Colonic mucosa (tissue), 4 donors: Measurements from ENCODE around the gene SLC51B. TPM values are rescaled to one million over a fixed set of nuclear protein-coding genes. Genes with fewer than 3 reads are reported as not detected.

ENCODE experiments used
- DNase-seq: peaks from one replicate; pipeline ENCODE4 v3.0.0-alpha.2; 2020
- H3K27ac ChIP-seq: fragments of 200-600 bp; one replicate; pipeline ENCODE4 v1.8.0; 2021
- H3K27me3 ChIP-seq: fragments of 200-600 bp; one replicate; pipeline ENCODE4 v1.8.0; 2021
- H3K36me3 ChIP-seq: fragments of 200-600 bp; one replicate; pipeline ENCODE4 v1.8.0; 2021
- H3K4me1 ChIP-seq: fragments of 200-600 bp; one replicate; pipeline ENCODE4 v1.8.0; 2021; ENCODE audit warnings: mild to moderate bottlenecking
- H3K4me3 ChIP-seq: fragments of 200-600 bp; one replicate; pipeline ENCODE4 v1.8.0; 2021
- H3K9ac ChIP-seq, 2 donors: one replicate each; pipeline ENCODE4 v1.7.0; 2013; ENCODE audit warnings: control low read depth in 2 of 2, low read depth in 2 of 2, low read length in 2 of 2
- H3K9me3 ChIP-seq: fragments of 200-600 bp; one replicate; pipeline ENCODE4 v1.8.0; 2021
- CTCF ChIP-seq: fragments of 200-600 bp; IDR thresholded peaks from one replicate; pipeline ENCODE4 v1.8.0; 2022; ENCODE audit warnings: antibody characterized with exemption, mild to moderate bottlenecking
- intact Hi-C: fragments of 100-400 bp; cut with DNase I; formaldehyde crosslinking; loops from one replicate; pipeline ENCODE4 v1.14.1; 2022
- total RNA-seq, 2 donors: library from RNA; stranded (reverse); fragmentation: NEBNext Ultra II Directional in 1 of 2; extraction: Animal tissue kit (Norgen Biotek cat#: 25700) in 1 of 2; gene quantifications; one replicate each; pipeline ENCODE4 v1.2.1, GENCODE V29; 2021
- donor health status: healthy.
- donor health status: DM: no; HTN: no; CAD: no.
- donor health status: DM: no; HTN: no; CAD: no.

Gene SLC51B
- 100 to 1,000 TPM in 1 of 2 donors, 10 to 100 TPM in 1; 73.1 to 102 TPM for total RNA-seq

GRCh38 chr15:65044724-65045481, at the start of gene SLC51B:
Gene SLC51B, plus strand, starts transcription at chr15:65045387. Its CDS starts 4,618 bp downstream, at chr15:65050005.
- no peaks in the 10 kb centered on the region for H3K36me3 ChIP-seq
- TF ChIP-seq CTCF = no peak
- H3K9me3 ChIP-seq = no peaks in the 10 kb centered on the region
- peak within 1 kb of the TSS; percentile 89 for H3K27ac ChIP-seq
- H3K4me1 ChIP-seq = peaks cover 14% of the 10 kb centered on the region
- H3K27me3 ChIP-seq = no peaks in the 10 kb centered on the region
- H3K9ac ChIP-seq = peak within 1 kb of the TSS; percentile 19 to 60
- H3K4me3 ChIP-seq = peak within 1 kb of the TSS; percentile 8
- DNase-seq = peak; percentile 91
- intact Hi-C loops = no loop called here

DNA sequence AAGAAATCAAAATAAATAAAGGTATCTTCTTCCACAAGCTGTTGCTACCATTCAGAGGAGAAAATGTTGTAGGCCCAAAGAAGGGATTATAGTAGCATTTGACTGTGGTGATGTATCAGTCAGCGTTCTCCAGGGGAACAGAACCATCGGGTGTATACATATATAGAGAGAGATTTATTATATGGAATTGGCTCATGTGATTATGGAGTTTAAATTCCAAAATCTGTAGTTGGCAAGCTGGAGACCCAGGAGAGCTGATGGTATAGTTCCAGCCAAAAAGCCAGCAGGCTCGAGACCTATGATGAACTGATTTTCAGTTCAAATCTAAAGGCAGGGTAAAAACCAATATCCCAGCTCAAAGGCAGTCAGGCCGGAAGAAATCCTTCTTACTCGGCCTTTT, 48.1 kb upstream of the SLC51B start:
- H3K36me3 ChIP-seq = no peaks in the 10 kb centered on the region
- no peaks in the 10 kb centered on the region for H3K4me1 ChIP-seq
- H3K27me3 ChIP-seq = no peaks in the 10 kb centered on the region
- no peak for DNase-seq
- no peaks in the 10 kb centered on the region for H3K9me3 ChIP-seq
- no peak overlapping the region for H3K27ac ChIP-seq
- intact Hi-C loops = no loop called here
- H3K9ac ChIP-seq = no peak overlapping the region
- no peak overlapping the region for H3K4me3 ChIP-seq
- TF ChIP-seq CTCF = no peak

DNA sequence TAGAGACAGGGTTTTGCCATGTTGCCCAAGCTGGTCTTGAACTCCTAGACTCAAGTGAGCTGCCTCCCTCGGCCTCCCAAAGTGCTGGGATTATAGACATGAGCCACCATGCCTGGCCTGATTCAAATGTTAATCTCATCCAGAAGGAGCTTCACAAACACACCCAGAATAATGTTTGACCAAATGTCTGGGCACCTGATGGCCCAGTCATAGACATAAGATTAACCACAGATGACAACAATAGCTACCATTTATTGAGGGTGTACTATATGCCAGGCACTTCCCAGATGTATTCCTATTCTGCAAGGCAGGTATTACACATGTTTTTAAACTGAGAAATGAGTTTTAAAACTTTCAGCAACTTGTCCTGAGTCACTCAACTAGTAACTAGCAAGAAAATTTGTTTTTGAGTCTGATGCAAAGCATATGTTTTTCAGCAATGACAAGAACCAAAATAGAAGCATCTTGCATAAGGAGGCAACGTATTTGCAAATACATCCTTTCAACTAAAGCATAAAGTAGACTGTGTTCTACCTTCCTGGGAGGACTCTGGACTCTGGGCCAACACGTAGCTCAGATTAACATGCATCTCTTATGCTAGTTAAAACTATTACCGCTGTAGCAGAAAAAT, 47.3 kb upstream of the SLC51B start:
- DNase-seq = no peak
- H3K4me1 ChIP-seq = no peaks in the 10 kb centered on the region
- intact Hi-C loops = no loop called here
- no peak overlapping the region for H3K27ac ChIP-seq
- no peak overlapping the region for H3K9ac ChIP-seq
- H3K9me3 ChIP-seq = no peaks in the 10 kb centered on the region
- no peak overlapping the region for H3K4me3 ChIP-seq
- no peaks in the 10 kb centered on the region for H3K36me3 ChIP-seq
- no peak for TF ChIP-seq CTCF
- H3K27me3 ChIP-seq = no peaks in the 10 kb centered on the region

- Histone ChIP-seq H3K4me1 (no peaks in the 10 kb centered on the region), H3K4me3 (no peak overlapping the region), H3K9me3 (no peaks in the 10 kb centered on the region), H3K27ac (no peak overlapping the region), H3K36me3 (no peaks in the 10 kb centered on the region), H3K9ac (no peak overlapping the region), H3K27me3 (no peaks in the 10 kb centered on the region)
- TF ChIP-seq CTCF = no peak
- DNase-seq = no peak
- intact Hi-C loops = no loop called here
These were observed 40.2 kb upstream of the SLC51B start for GRCh38 chr15:65004993-65005392.

DNA sequence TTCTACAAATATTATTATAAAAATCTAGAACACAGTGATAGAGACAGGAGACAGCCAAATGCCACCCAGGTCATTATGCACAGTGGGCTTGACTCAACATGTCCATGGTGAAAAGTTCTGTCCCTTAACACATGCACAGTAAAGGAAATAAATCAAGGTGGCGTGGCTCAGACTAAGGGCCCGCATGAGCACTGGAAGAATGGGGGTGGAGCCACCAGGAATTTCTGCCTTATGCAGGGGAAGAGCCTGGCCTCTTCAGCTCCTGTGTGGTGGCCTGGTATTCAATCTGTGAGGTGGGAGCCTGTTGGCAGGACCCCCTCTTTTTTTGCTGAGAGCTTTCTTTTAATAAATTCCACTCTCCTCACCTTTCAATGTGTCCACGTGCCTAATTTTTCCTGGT, 38.3 kb upstream of the SLC51B start:
- intact Hi-C loops = no loop called here
- H3K4me3 ChIP-seq = no peak overlapping the region
- DNase-seq = no peak
- TF ChIP-seq CTCF = no peak
- no peaks in the 10 kb centered on the region for H3K4me1 ChIP-seq
- H3K27ac ChIP-seq = no peak overlapping the region
- H3K36me3 ChIP-seq = no peaks in the 10 kb centered on the region
- no peaks in the 10 kb centered on the region for H3K27me3 ChIP-seq
- H3K9ac ChIP-seq = no peak overlapping the region
- no peaks in the 10 kb centered on the region for H3K9me3 ChIP-seq
